Stimulated activated effector memory CD8-positive, alpha-beta T cell treated with anti-CD3 and anti-CD28 coated beads, Interleukin-12 subunit alpha, Interleukin-12 subunit beta, amount 100 ng/mL, for 72 hours (primary cell): Measurements from ENCODE around the gene C1QTNF4.

Experiments
- ATAC-seq: fragments of 150-1000 bp; cut with Tn5 transposase; 2 replicates; pipeline ENCODE4 v1.10.0; 2021
- DNase-seq, 2 donors: peaks; one replicate each; pipeline ENCODE4 v3.0.0; 2021 to 2022; ENCODE audit warnings: low spot score in 2 of 2
- H3K27ac Mint-ChIP-seq: one replicate; pipeline ENCODE4 v1.8.0; 2022; ENCODE audit warnings: mild to moderate bottlenecking, mixed read lengths
- H3K36me3 Mint-ChIP-seq: one replicate; pipeline ENCODE4 v1.8.0; 2022; ENCODE audit warnings: mild to moderate bottlenecking, mixed read lengths
- H3K4me1 Mint-ChIP-seq: one replicate; pipeline ENCODE4 v1.8.0; 2022; ENCODE audit warnings: mixed read lengths
- H3K4me3 Mint-ChIP-seq: one replicate; pipeline ENCODE4 v1.8.0; 2022; ENCODE audit warnings: mild to moderate bottlenecking, mixed read lengths
- H3K9me3 Mint-ChIP-seq: one replicate; pipeline ENCODE4 v1.8.0; 2022; ENCODE audit warnings: mixed read lengths

Gene C1QTNF4

DNA sequence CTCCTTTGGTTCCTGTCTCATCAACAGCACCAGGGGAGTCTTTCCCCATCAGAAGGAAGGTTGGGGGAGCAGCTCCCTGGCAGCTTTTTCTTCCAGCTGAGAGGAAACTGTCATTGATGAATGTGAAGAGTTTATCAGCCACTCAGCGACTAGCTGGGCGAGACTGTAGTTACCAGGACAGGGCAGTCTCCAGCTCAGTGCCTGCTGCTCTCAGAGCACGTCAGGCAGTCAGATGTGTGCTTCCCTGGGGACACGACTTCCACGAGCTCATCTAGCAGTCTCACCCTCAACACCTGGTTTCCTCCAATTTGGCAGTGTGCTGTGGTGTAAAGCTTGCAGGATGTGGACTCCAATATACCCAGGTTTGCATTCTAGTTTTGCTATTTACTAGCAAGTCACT, 12.5 kb upstream of the C1QTNF4 start:
- no peak overlapping the region for H3K4me3 Mint-ChIP-seq
- no peaks in the 10 kb centered on the region for H3K9me3 Mint-ChIP-seq
- DNase-seq, result no peak
- ATAC-seq, result no peak
- H3K36me3 Mint-ChIP-seq, result peaks cover 5% of the 10 kb centered on the region
- peaks cover 6% of the 10 kb centered on the region for H3K4me1 Mint-ChIP-seq
- no peak overlapping the region for H3K27ac Mint-ChIP-seq

GRCh38 chr11:47605921-47606320, 11.7 kb upstream of the C1QTNF4 start:
- DNase-seq (no peak), ATAC-seq (no peak)
- Mint-ChIP-seq H3K36me3 (peaks cover 5% of the 10 kb centered on the region), H3K27ac (no peak overlapping the region), H3K9me3 (no peaks in the 10 kb centered on the region), H3K4me1 (peaks cover 6% of the 10 kb centered on the region), H3K4me3 (no peak overlapping the region)

- DNase-seq, result no peak
- ATAC-seq, result no peak
- H3K9me3 Mint-ChIP-seq, result no peaks in the 10 kb centered on the region
- no peak overlapping the region for H3K4me3 Mint-ChIP-seq
- no peak overlapping the region for H3K27ac Mint-ChIP-seq
- no peaks in the 10 kb centered on the region for H3K36me3 Mint-ChIP-seq
- H3K4me1 Mint-ChIP-seq, result no peaks in the 10 kb centered on the region
Observed at GRCh38 chr11:47603295-47603694, 9.1 kb upstream of the C1QTNF4 start.

DNA sequence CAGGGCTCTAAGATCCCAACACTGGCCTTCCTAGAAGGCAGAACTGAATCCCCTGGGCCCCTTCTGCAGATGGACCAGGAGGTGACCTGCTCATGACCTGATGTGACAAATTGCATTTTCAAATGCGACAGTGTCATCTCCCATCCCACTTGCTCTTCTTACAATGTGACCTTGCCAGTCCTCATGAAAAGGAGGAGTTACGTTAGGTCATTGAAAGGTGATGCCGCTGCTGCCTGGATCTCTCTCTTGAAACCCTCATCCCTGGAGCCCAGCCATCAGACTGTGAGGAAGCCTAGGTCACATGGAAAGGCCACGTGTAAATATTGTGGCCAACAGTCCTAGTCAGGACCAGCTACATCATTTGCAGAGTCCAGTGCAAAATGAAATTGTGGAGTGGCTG, 5.7 kb upstream of the C1QTNF4 start:
- Mint-ChIP-seq H3K4me1 (no peaks in the 10 kb centered on the region), H3K27ac (no peak overlapping the region), H3K36me3 (no peaks in the 10 kb centered on the region), H3K9me3 (no peaks in the 10 kb centered on the region), H3K4me3 (no peak overlapping the region)
- no peak for ATAC-seq
- no peak for DNase-seq

DNA sequence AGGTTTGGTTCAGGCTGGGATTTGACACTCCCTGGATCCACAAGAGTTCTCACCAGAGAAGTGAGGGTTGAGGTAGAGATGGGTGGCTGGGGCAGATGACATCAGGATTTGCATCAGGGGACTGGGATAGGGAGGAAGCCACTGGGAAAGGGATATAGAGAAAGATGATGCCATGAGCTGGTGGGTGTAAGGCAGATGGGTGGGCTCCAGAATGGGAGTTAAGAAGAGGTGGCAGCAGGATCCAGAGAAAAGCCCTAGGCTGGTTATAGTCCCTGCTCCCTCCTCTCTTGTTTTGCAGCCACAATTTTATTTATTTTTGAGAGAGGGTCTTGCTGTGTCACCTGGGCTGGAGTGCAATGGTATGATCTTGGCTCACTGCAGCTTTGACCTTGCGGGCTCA, 1.8 kb upstream of the C1QTNF4 start:
- ATAC-seq, result no peak
- Mint-ChIP-seq H3K27ac (no peak overlapping the region), H3K4me1 (no peaks in the 10 kb centered on the region), H3K4me3 (no peak overlapping the region), H3K36me3 (no peaks in the 10 kb centered on the region), H3K9me3 (no peaks in the 10 kb centered on the region)
- DNase-seq, result no peak

- no peaks in the 10 kb centered on the region for H3K4me1 Mint-ChIP-seq
- H3K4me3 Mint-ChIP-seq, result no peak overlapping the region
- no peaks in the 10 kb centered on the region for H3K9me3 Mint-ChIP-seq
- no peak for DNase-seq
- no peaks in the 10 kb centered on the region for H3K36me3 Mint-ChIP-seq
- H3K27ac Mint-ChIP-seq, result no peak overlapping the region
- peak; percentile 40 for ATAC-seq
Observed at GRCh38 chr11:47595029-47595428, 818 bp upstream of the C1QTNF4 start.

DNA sequence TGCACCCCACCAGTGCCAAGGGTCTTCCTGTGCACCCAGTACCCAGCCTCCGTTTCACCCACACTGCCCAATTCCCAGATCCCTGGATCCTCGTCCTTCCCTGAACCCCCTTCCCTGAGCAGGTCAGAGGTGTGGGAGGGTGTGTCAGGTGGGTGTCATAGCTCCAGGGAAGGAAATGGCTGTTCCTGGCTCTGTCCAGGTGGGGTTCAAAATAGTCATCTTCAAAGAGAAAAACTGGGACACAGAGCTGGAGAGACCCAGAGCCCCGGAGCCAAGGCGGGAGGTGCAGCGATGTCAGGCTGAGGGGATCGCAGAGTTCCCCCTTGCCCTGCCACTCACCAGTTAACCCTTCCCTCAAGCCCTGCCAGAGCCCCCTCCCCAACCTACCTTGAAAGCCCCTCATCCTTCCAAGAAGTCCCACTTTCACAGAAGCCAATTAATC, 698 bp downstream of the C1QTNF4 start:
- no peak overlapping the region for H3K27ac Mint-ChIP-seq
- no peak overlapping the region for H3K4me3 Mint-ChIP-seq
- DNase-seq, result no peak
- no peaks in the 10 kb centered on the region for H3K9me3 Mint-ChIP-seq
- H3K4me1 Mint-ChIP-seq, result no peaks in the 10 kb centered on the region
- no peak for ATAC-seq
- H3K36me3 Mint-ChIP-seq, result no peaks in the 10 kb centered on the region

DNA sequence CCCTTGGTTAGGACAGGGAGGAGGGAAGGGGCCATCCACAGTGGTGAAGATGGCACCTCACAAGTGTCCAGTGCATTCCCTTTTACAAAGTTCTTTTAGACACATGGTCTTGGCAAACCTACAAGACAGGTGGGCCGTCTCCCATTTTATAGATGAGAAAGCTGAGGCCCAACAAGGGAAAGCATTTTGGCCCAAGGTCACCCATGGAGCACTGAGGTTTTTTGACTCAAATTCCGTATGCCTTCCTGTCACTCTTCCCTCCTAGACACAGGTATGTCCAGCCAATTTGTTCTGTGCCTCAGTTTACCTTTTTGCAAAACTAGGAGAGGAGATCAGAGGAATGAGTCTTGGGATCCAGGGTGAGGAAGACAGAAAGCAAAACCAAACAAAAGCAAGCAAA, 1.2 kb downstream of the C1QTNF4 start:
- ATAC-seq, result no peak
- no peak for DNase-seq
- no peaks in the 10 kb centered on the region for H3K4me1 Mint-ChIP-seq
- H3K9me3 Mint-ChIP-seq, result no peaks in the 10 kb centered on the region
- H3K4me3 Mint-ChIP-seq, result no peak overlapping the region
- H3K36me3 Mint-ChIP-seq, result no peaks in the 10 kb centered on the region
- H3K27ac Mint-ChIP-seq, result no peak overlapping the region

GRCh38 chr11:47592251-47592650, 2.0 kb downstream of the C1QTNF4 start:
- Mint-ChIP-seq H3K27ac (no peak overlapping the region), H3K9me3 (no peaks in the 10 kb centered on the region), H3K36me3 (no peaks in the 10 kb centered on the region), H3K4me3 (no peak overlapping the region), H3K4me1 (no peaks in the 10 kb centered on the region)
- DNase-seq (no peak), ATAC-seq (no peak)

- ATAC-seq (no peak), DNase-seq (no peak)
- Mint-ChIP-seq H3K9me3 (no peaks in the 10 kb centered on the region), H3K4me1 (no peaks in the 10 kb centered on the region), H3K27ac (no peak overlapping the region), H3K4me3 (no peak overlapping the region), H3K36me3 (no peaks in the 10 kb centered on the region)
Observed at GRCh38 chr11:47591764-47592163, 2.4 kb downstream of the C1QTNF4 start.

DNA sequence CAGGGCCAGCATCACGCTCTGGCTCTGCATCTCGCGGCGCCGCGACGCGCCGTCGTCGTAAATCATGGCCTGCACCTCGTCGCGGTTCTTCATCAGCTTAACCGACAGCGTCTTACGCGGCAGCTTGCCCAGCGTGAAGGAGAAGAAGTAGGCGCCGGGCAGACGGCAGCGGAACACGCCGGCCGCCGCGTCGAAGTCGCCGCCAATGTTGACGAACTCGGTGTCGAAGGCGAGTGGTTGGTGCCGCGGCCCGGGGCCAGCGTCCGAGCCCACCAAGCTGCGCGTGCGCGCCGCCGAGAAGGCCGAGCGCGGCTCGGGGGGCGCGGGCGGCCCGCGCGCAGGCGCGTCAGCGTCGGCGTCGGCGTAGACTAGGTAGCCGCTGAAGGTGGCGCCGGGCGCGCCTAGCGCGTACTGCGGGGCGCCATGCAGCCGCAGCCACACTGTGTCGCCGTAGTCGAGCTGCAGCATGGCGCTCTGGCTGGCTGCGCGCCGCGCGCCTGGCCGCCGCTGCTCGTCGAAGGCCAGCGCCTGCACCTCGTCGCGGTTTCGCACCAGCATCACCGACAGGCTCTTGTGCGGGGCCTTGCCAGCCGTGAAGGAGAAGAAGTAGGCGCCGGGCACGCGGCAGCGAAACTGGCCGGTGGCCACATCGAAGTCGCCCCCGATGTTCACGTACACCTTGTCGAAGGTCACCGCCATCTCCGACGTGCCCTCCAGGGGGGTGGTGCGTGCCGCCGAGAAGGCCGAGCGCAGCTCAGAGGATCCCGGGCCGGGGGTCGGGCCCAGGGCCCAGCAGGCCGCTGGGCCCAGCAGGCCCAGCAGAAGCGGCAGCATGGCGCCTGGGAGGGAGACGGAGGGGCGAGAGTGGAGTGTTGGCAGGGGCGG, 4.0 kb downstream of the C1QTNF4 start:
- H3K36me3 Mint-ChIP-seq, result peaks cover 4% of the 10 kb centered on the region
- no peaks in the 10 kb centered on the region for H3K9me3 Mint-ChIP-seq
- no peak overlapping the region for H3K27ac Mint-ChIP-seq
- ATAC-seq (no peak), DNase-seq (no peak)
- no peak overlapping the region for H3K4me3 Mint-ChIP-seq
- H3K4me1 Mint-ChIP-seq, result no peaks in the 10 kb centered on the region

- no peak for DNase-seq
- no peak overlapping the region for H3K4me3 Mint-ChIP-seq
Observed at GRCh38 chr11:47589584-47589976, 4.6 kb downstream of the C1QTNF4 start.

GRCh38 chr11:47589118-47589517, 5.1 kb downstream of the C1QTNF4 start:
- Mint-ChIP-seq H3K4me3 (no peak overlapping the region), H3K27ac (peak overlapping the region; percentile 70), H3K4me1 (no peaks in the 10 kb centered on the region), H3K36me3 (peaks cover 15% of the 10 kb centered on the region), H3K9me3 (no peaks in the 10 kb centered on the region)
- no peak for DNase-seq
- ATAC-seq, result no peak

More at GRCh38 chr11:47589584-47589976, 4.6 kb downstream of the C1QTNF4 start:
- Mint-ChIP-seq H3K9me3 (no peaks in the 10 kb centered on the region), H3K36me3 (peaks cover 11% of the 10 kb centered on the region), H3K27ac (no peak overlapping the region), H3K4me1 (no peaks in the 10 kb centered on the region)
- no peak for ATAC-seq

DNA sequence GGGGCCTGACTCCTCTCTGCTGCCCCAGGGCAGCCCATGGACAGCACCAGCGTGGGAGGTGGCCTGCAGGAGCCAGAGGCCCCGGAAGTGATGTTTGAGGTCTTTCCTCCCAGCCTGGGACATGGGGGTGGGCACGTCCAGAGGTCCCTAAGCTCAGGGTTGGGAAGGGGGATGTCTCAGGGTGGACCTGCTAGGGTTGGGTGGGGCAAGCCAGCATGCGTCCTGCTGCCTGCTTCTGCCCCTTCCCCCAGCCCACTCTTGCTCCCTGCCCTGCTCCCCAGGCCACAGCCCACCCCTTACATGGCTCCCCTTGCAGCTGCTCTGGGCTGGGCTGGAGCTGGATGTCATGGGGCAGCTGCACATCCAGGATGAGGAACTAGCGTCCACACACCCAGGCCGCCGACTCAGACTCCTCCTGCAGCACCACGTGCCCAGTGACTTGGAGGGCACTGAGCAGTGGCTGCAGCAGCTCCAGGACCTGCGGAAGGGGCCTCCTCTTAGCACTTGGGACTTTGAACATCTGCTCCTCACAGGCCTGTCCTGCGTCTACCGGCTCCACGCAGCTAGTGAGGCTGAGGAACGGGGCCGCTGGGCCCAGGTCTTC, 6.4 kb downstream of the C1QTNF4 start:
- DNase-seq (no peak), ATAC-seq (no peak)
- H3K36me3 Mint-ChIP-seq, result peaks cover 28% of the 10 kb centered on the region
- no peak overlapping the region for H3K4me3 Mint-ChIP-seq
- H3K9me3 Mint-ChIP-seq, result no peaks in the 10 kb centered on the region
- H3K27ac Mint-ChIP-seq, result peak overlapping the region; percentile 74
- peaks cover 7% of the 10 kb centered on the region for H3K4me1 Mint-ChIP-seq

GRCh38 chr11:47587039-47587716, 7.0 kb downstream of the C1QTNF4 start:
- Mint-ChIP-seq H3K9me3 (no peaks in the 10 kb centered on the region), H3K4me3 (no peak overlapping the region), H3K36me3 (peaks cover 35% of the 10 kb centered on the region), H3K4me1 (peaks cover 7% of the 10 kb centered on the region), H3K27ac (peak overlapping the region; percentile 74)
- DNase-seq (no peak), ATAC-seq (no peak)
